Upper lobe of right lung (tissue), 1 donor: ENCODE data around the gene ARVCF. TPM values are rescaled to one million over a fixed set of nuclear protein-coding genes. Genes with fewer than 3 reads are reported as not detected.

ENCODE experiments used
- ATAC-seq: fragments of 200-7000 bp; cut with Tn5 transposase; one replicate; pipeline ENCODE4 v1.9.1; 2020; ENCODE audit warnings: mild to moderate bottlenecking, moderate library complexity
- DNase-seq: peaks from one replicate; pipeline ENCODE4 v3.0.0-alpha.2; 2020
- H3K27ac ChIP-seq: fragments of 200-600 bp; one replicate; pipeline ENCODE4 v1.8.0; 2022
- H3K27me3 ChIP-seq: fragments of 200-600 bp; one replicate; pipeline ENCODE4 v1.8.0; 2022; ENCODE audit warnings: mild to moderate bottlenecking
- H3K36me3 ChIP-seq: fragments of 200-600 bp; one replicate; pipeline ENCODE4 v1.8.0; 2022
- H3K4me1 ChIP-seq: fragments of 200-600 bp; one replicate; pipeline ENCODE4 v1.8.0; 2022
- H3K4me3 ChIP-seq: fragments of 200-600 bp; one replicate; pipeline ENCODE4 v1.8.0; 2022; ENCODE audit warnings: mild to moderate bottlenecking
- H3K9me3 ChIP-seq: fragments of 200-600 bp; one replicate; pipeline ENCODE4 v1.8.0; 2022
- intact Hi-C: fragments of 100-400 bp; cut with DNase I; formaldehyde crosslinking; loops from one replicate; pipeline ENCODE4 v1.11.0; 2022
- total RNA-seq: library from RNA; stranded (reverse); fragmentation: NEBNext Ultra II Directional; extraction: Animal tissue kit (Norgen Biotek cat#: 25700); gene quantifications from one replicate; pipeline ENCODE4 v1.2.1, GENCODE V29; 2021
- TF ChIP-seq, protein P1 (sequence below): fragments of 200-600 bp; IDR thresholded peaks from one replicate; pipeline ENCODE4 v1.8.0; 2022; ENCODE audit warnings: antibody characterized with exemption
- donor health status: DM: no; HTN: yes; CAD: no; lungs with severe emphysema.

Gene ARVCF
- total RNA-seq, 1 donor from 2014 or later, result 25.4 TPM

DNA sequence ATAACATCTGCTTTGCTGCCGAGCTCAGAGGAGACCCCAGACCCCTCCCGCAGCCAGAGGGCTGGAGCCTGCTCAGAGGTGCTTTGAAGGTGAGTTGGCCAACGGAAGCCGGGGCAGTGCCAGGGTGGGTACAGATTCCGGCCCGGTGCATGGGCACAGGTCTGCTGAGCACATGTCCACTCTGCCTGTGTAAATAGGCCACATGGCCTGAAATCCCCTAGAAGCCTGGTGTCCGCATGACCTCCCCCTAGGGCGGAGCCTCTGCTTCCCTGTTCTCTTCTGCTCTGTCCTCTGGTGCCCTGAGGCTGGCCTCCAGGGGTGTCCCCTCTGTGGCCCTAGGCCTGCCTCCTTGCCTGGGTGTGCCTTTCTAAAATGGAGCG is 55.4 kb downstream of the ARVCF start:
- TF ChIP-seq, protein P1, sequence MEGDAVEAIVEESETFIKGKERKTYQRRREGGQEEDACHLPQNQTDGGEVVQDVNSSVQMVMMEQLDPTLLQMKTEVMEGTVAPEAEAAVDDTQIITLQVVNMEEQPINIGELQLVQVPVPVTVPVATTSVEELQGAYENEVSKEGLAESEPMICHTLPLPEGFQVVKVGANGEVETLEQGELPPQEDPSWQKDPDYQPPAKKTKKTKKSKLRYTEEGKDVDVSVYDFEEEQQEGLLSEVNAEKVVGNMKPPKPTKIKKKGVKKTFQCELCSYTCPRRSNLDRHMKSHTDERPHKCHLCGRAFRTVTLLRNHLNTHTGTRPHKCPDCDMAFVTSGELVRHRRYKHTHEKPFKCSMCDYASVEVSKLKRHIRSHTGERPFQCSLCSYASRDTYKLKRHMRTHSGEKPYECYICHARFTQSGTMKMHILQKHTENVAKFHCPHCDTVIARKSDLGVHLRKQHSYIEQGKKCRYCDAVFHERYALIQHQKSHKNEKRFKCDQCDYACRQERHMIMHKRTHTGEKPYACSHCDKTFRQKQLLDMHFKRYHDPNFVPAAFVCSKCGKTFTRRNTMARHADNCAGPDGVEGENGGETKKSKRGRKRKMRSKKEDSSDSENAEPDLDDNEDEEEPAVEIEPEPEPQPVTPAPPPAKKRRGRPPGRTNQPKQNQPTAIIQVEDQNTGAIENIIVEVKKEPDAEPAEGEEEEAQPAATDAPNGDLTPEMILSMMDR, result no peak
- H3K4me3 ChIP-seq, result no peak overlapping the region
- no peaks in the 10 kb centered on the region for H3K9me3 ChIP-seq
- peaks cover 11% of the 10 kb centered on the region for H3K36me3 ChIP-seq
- intact Hi-C loops, result no loop called here
- DNase-seq, result no peak
- H3K27me3 ChIP-seq, result no peaks in the 10 kb centered on the region
- ATAC-seq, result no peak
- H3K27ac ChIP-seq, result no peak overlapping the region
- peaks cover 25% of the 10 kb centered on the region for H3K4me1 ChIP-seq

DNA sequence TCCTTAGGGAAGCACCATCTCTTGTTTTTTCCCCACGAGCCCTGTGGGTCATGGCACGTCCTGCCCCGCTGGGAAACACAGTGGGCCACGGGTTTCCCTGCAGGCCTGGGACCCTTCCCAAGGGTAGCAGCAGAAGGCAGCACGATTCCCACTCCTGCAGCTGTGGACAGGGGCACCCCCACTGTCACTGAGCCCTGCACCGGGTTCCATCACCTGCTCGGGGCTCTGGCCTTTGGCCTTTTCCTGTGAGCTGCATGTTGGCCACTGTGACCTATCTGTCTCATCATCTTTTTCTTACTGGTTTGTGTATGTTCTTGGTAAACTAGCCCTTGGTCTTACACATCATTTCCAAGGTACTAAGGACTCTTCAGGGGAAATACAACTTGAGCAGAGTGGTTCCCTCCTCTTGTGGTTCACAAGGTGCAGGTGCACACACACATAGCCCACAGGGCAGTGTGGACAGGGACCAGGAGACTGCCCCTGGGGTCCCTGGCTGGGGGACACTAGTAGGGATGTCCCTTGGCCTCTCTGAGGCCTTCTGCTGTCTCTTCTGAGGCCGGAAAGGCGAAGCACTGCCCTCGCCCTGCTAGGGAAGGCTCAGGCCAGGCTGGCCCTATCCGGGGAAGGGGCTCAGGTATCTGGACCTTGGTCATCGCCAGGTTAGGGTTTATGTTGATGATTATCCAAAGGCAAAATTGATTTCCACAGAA is 56.0 kb downstream of the ARVCF start:
- Histone ChIP-seq H3K4me1 (peaks cover 25% of the 10 kb centered on the region), H3K9me3 (no peaks in the 10 kb centered on the region), H3K36me3 (peaks cover 11% of the 10 kb centered on the region), H3K4me3 (no peak overlapping the region), H3K27me3 (no peaks in the 10 kb centered on the region), H3K27ac (no peak overlapping the region)
- DNase-seq, result no peak
- intact Hi-C loops, result no loop called here
- no peak for ATAC-seq
- TF ChIP-seq, protein P1, result no peak

DNA sequence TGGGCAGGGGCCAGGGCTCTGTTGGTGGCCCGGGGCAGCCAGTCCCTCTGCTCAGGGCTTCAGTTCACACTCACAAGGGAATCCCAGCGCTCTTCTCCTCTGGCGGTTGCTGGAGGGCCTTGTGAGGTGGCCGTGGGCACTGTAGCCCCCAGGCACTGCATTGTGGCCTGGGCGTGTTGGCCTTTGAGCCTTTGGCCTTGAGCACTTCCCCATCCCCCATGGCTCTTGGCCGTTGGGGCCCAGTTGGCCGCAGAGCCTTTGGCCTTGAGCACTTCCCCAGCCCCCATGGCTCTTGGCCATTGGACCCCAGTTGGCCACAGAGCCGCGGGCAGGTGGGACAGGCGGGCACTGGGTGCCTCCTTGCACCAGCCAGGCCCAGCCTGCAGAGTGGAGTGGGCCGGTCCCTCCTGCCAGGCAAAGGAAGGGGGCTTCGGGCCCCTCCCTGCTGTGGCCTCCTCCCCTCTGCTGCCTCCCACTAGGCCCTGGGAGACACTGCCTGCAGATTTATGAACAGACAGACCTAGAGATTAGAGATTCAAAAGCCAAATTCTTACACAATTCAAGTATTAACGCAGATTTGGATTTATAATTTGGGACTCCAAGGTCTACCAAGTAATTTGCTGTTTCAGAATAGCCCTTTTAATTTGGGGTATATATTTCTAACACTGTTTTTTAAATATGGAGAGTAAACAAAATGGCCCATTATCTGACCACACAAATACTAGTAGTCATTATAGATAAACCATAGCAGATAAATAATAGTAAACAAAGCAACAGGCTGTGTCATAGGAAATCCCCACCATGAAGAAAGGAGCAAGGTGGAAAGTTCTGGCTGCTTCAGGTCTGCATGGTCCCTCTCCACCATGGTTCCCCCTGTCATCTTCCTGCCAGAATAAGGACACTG is 56.8 kb downstream of the ARVCF start:
- H3K27ac ChIP-seq, result peak overlapping the region; percentile 24
- no peak for ATAC-seq
- TF ChIP-seq, protein P1, result no peak

DNA sequence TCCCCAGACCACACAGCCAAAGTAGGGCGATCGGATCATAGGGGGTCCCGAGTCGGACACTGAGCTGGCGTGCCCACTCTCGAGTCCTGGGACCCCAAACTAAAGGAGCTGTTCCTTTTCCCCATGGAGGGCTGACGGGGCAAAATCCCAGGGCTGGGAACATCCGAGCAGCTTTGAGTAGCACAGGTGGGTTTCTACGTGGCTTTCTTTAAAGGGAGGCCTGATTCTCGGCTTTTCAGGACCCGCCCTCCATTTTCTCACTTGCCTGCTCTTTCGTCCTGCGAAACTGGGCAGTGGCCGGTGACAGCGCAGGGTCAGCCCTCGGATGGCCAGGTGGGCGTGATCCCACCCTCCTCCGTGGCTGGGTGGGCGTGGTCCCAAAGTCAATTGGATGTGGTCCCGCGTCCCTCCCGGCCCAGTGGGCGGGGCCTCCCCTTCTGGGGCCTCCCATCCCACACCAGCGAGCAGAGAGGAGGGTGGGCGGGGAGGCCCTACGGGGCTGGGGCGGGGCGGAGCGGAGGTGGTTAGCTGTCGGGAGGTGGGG is 57.5 kb downstream of the ARVCF start:
- DNase-seq (peak; percentile 88), ATAC-seq (peak; percentile 63)
- no peaks in the 10 kb centered on the region for H3K9me3 ChIP-seq
- TF ChIP-seq, protein P1, result no peak
- H3K4me1 ChIP-seq, result peaks cover 25% of the 10 kb centered on the region
- H3K36me3 ChIP-seq, result peaks cover 6% of the 10 kb centered on the region
- peak overlapping the region; percentile 15 for H3K4me3 ChIP-seq
- intact Hi-C loops, result no loop called here
- no peaks in the 10 kb centered on the region for H3K27me3 ChIP-seq
- H3K27ac ChIP-seq, result no peak overlapping the region

More for the DNA sequence above, 56.8 kb downstream of the ARVCF start:
- Histone ChIP-seq H3K27me3 (no peaks in the 10 kb centered on the region), H3K4me3 (peak overlapping the region; percentile 15), H3K4me1 (peaks cover 25% of the 10 kb centered on the region), H3K36me3 (peaks cover 11% of the 10 kb centered on the region), H3K9me3 (no peaks in the 10 kb centered on the region)
- intact Hi-C loops, result no loop called here
- no peak for DNase-seq

DNA sequence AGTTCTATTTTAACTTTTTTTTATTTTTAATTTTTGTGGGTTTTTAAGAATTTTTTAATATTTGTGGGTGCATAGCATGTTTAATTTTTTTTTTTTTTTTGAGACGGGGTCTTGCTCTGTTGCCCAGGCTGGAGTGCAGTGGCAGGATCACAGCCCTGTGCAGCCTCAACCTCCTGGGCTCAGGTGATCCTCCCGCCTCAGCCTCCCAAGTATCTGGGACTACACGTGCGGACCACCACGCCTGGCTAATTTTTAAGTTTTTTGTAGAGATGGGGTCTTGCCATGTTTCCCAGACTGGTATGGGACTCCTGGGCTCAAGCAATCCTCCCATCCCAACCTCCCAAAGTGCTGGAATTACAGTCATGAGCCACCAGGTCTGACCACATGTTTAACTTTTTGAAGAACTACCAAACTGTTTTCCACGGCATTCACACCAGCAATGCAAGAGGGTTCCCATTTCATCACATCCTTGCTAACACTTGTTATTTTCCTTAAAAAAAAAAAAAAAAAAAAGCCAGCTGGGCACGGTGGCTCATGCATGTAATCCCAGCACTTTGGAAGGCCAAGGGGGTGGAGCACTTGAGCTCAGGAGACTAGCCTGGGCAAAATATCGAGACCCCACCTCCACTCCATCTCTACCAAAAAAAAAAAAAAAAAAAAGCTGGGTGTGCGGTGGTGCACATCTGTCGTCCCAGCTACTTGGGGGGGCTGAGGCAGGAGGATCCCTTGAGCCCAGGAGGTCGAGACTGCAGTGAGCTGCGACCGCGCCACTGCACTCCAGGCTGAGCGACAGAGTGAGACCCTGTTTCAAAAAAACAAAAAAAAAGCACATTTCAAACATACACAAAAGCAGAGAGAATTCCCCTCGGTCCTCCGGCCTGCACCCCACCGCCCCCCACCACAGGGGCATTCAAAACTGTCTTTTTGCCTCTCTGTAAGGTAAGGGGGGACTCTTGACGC is 58.3 kb downstream of the ARVCF start:
- Histone ChIP-seq H3K4me3 (no peak overlapping the region), H3K4me1 (peaks cover 30% of the 10 kb centered on the region), H3K27me3 (no peaks in the 10 kb centered on the region), H3K9me3 (no peaks in the 10 kb centered on the region), H3K36me3 (no peaks in the 10 kb centered on the region), H3K27ac (no peak overlapping the region)
- ATAC-seq, result no peak
- TF ChIP-seq, protein P1, result no peak
- no peak for DNase-seq
- intact Hi-C loops, result no loop called here
